Left ventricle myocardium superior (tissue), 1 donor: ENCODE measurements around the gene CNOT6L. TPM values are rescaled to one million over a fixed set of nuclear protein-coding genes. Genes with fewer than 3 reads are reported as not detected.
"Not testable (repeated sequence)": the region's sequence is repeated elsewhere in the genome, so short reads cannot be mapped to it uniquely, and the experiment has no call there.

ENCODE experiments used
- ATAC-seq: fragments of 200-7000 bp; cut with Tn5 transposase; one replicate; pipeline ENCODE4 v1.9.1; 2020; ENCODE audit warnings: mild to moderate bottlenecking, moderate library complexity
- DNase-seq: peaks from one replicate; pipeline ENCODE4 v3.0.0-alpha.2; 2020
- intact Hi-C: fragments of 100-400 bp; cut with micrococcal nuclease; formaldehyde crosslinking; loops from one replicate; pipeline ENCODE4 v1.11.0; 2022
- total RNA-seq: library from RNA; stranded (reverse); fragmentation: NEBNext Ultra II Directional; extraction: Animal tissue kit (Norgen Biotek cat#: 25700); gene quantifications from one replicate; pipeline ENCODE4 v1.2.1, GENCODE V29; 2021
- donor health status: DM: no; HTN: yes; CAD: no; lungs with severe emphysema.

Gene CNOT6L
- total RNA-seq, 1 donor from 2014 or later, result 24.0 TPM

GRCh38 chr4:77728420-77728819 is 90.7 kb downstream of the CNOT6L start:
- DNase-seq, result no peak
- intact Hi-C loops, result no loop called here
- ATAC-seq, result no peak

GRCh38 chr4:77721073-77721472 is 98.1 kb downstream of the CNOT6L start:
- intact Hi-C loops, result no loop called here
- ATAC-seq, result no peak
- no peak for DNase-seq

GRCh38 chr4:77718500-77718899 is 100.7 kb downstream of the CNOT6L start:
- intact Hi-C loops, DNase-seq, ATAC-seq: not testable (repeated sequence)

- intact Hi-C loops, result no loop called here
- ATAC-seq (no peak), DNase-seq (no peak)
Measured at GRCh38 chr4:77715414-77716290, 103.5 kb downstream of the CNOT6L start.

GRCh38 chr4:77714514-77714913 is 104.7 kb downstream of the CNOT6L start:
- ATAC-seq, result peak; percentile 64
- DNase-seq, result no peak
- intact Hi-C loops, result no loop called here

- ATAC-seq, result no peak
- DNase-seq, result no peak
- intact Hi-C loops, result no loop called here
Measured at GRCh38 chr4:77713884-77714283, 105.3 kb downstream of the CNOT6L start.

- DNase-seq, result no peak
- intact Hi-C loops, result no loop called here
- ATAC-seq, result no peak
Measured at GRCh38 chr4:77712675-77713074, 106.5 kb downstream of the CNOT6L start.

GRCh38 chr4:77711469-77711868 is 107.7 kb downstream of the CNOT6L start:
- no peak for ATAC-seq

GRCh38 chr4:77710684-77711083 is 108.5 kb downstream of the CNOT6L start:
- intact Hi-C loops, result no loop called here
- no peak for DNase-seq
- ATAC-seq, result no peak

More at GRCh38 chr4:77711469-77711868, 107.7 kb downstream of the CNOT6L start:
- no peak for DNase-seq
- intact Hi-C loops, result no loop called here

GRCh38 chr4:77710059-77710458 is 109.1 kb downstream of the CNOT6L start:
- intact Hi-C loops, result no loop called here
- DNase-seq (no peak), ATAC-seq (no peak)

- ATAC-seq (no peak), DNase-seq (no peak)
- intact Hi-C loops, result no loop called here
Measured at GRCh38 chr4:77706717-77707116, 112.5 kb downstream of the CNOT6L start.

- DNase-seq, result no peak
- intact Hi-C loops, result no loop called here
Measured at GRCh38 chr4:77703666-77704065, 115.5 kb downstream of the CNOT6L start.

GRCh38 chr4:77701121-77701520 is 118.0 kb downstream of the CNOT6L start:
- ATAC-seq (no peak), DNase-seq (no peak)
- intact Hi-C loops, result no loop called here

More at GRCh38 chr4:77703666-77704065, 115.5 kb downstream of the CNOT6L start:
- no peak for ATAC-seq

GRCh38 chr4:77699731-77700210 is 119.4 kb downstream of the CNOT6L start:
- intact Hi-C loops, result no loop called here
- ATAC-seq (peak; percentile 37), DNase-seq (no peak)

GRCh38 chr4:77697860-77698590 is 121.1 kb downstream of the CNOT6L start:
- ATAC-seq (peak; percentile 90), DNase-seq (peak; percentile 25)
- intact Hi-C loops, result no loop called here

GRCh38 chr4:77695774-77696173 is 123.4 kb downstream of the CNOT6L start:
- ATAC-seq (no peak), DNase-seq (no peak)
- intact Hi-C loops, result no loop called here

- ATAC-seq (no peak), DNase-seq (no peak)
- intact Hi-C loops, result no loop called here
Measured at GRCh38 chr4:77692847-77693432, 126.2 kb downstream of the CNOT6L start.

- DNase-seq, result no peak
- intact Hi-C loops, result no loop called here
- no peak for ATAC-seq
Measured at GRCh38 chr4:77681792-77682191, 137.4 kb downstream of the CNOT6L start.

- ATAC-seq, result no peak
Measured at GRCh38 chr4:77676842-77677241, 142.3 kb downstream of the CNOT6L start.

GRCh38 chr4:77671051-77671450 is 148.1 kb downstream of the CNOT6L start:
- ATAC-seq (no peak), DNase-seq (no peak)
- intact Hi-C loops, result no loop called here

More at GRCh38 chr4:77676842-77677241, 142.3 kb downstream of the CNOT6L start:
- intact Hi-C loops, result no loop called here
- no peak for DNase-seq
